HepG2 (cell line): ENCODE results near the gene KRTAP4-16. TPM values are rescaled to one million over a fixed set of nuclear protein-coding genes. Genes with fewer than 3 reads are reported as not detected.
A peak's percentile ranks its signal among the peaks of the same experiment; 100 is the strongest.
"Not testable (repeated sequence)": the region's sequence is repeated elsewhere in the genome, so short reads cannot be mapped to it uniquely, and the experiment has no call there.

Experiments used
- ATAC-seq: fragments of 200-7000 bp; cut with Tn5 transposase; 3 replicates; pipeline ENCODE4 v1.9.1; 2020; ENCODE audit warnings: mild to moderate bottlenecking, moderate library complexity
- BruUV-seq: library from RNA; stranded (reverse); fragments of 400-500 nt; replicated peaks from 2 replicates; lab custom pipeline; 2021; lab: Mats Ljungman, UMichigan
- CTCF ChIA-PET: fragments of 300-600 bp; formaldehyde crosslinking; extraction: SDS; loops from one replicate; lab custom pipeline; 2021; ENCODE audit warnings: low total read pairs, inconsistent platforms, low intra/inter-chr PET ratio; lab: Yijun Ruan, JAX
- POLR2A ChIA-PET: fragments of 350-600 bp; sonication (Branson Sonifier 250); formaldehyde crosslinking; loops from one replicate; lab custom pipeline; 2020; ENCODE audit warnings: antibody characterized with exemption, inconsistent platforms; lab: Yijun Ruan, JAX
- DNase-seq: peaks from one replicate; pipeline ENCODE4 v3.0.0-alpha.2; 2015; ENCODE audit warnings: low spot score
- FAIRE-seq: peaks from 3 replicates; lab custom pipeline; 2011; peaks lifted over from hg19 to GRCh38; lab: Jason Lieb, UNC
- H2AFZ ChIP-seq: one replicate; pipeline ENCODE4 v1.6.1; 2011; ENCODE audit warnings: low read length, inconsistent platforms
- H3K27ac ChIP-seq: fragments of 300-600 bp; 3 replicates; pipeline ENCODE4 v1.8.0; 2011; ENCODE audit warnings: mixed run types, mild to moderate bottlenecking, mixed read lengths, low read length, inconsistent platforms; ENCODE audit not compliant: insufficient read depth; ENCODE audit errors: extremely low read length
- H3K27me3 ChIP-seq, 2 experiments: fragments of 200-600 bp in 1 of 2; 2 replicates in 1 of 2; 3 replicates in 1 of 2; pipeline versions ENCODE4 v1.6.0 to v1.8.0; 2011; ENCODE audit warnings: low read length in 2 of 2, mild to moderate bottlenecking in 2 of 2, moderate library complexity in 2 of 2, inconsistent platforms in 1 of 2; ENCODE audit not compliant: insufficient read depth in 2 of 2, control insufficient read depth in 1 of 2
- H3K36me3 ChIP-seq, 2 experiments: fragments of 200-600 bp in 1 of 2; replicated peaks in 1 of 2; 2 replicates in 1 of 2; 3 replicates in 1 of 2; pipeline versions ENCODE4 v1.5.1 to v1.8.0; 2011; ENCODE audit warnings: low read length in 2 of 2, inconsistent platforms in 1 of 2; ENCODE audit not compliant: insufficient read depth in 2 of 2, control insufficient read depth in 1 of 2
- H3K4me1 ChIP-seq: 2 replicates; pipeline ENCODE4 v1.5.1; 2012; ENCODE audit warnings: low read length, inconsistent platforms; ENCODE audit not compliant: insufficient read depth
- H3K4me2 ChIP-seq: 2 replicates; pipeline ENCODE4 v1.6.0; 2011; ENCODE audit warnings: low read depth, low read length, inconsistent platforms
- H3K4me3 ChIP-seq, 3 experiments: fragments of 200-600 bp in 1 of 3; sonication (generic), shearing (Covaris generic) in 1 of 3; replicated peaks in 1 of 3; 2 replicates each; pipeline ENCODE4 v1.5.1; 2011 to 2016; ENCODE audit warnings: low read length in 3 of 3, inconsistent platforms in 2 of 3, low read depth in 2 of 3, mild to moderate bottlenecking in 2 of 3, control low read depth in 1 of 3, mixed read lengths in 1 of 3; ENCODE audit not compliant: insufficient read depth in 1 of 3
- H3K79me2 ChIP-seq: one replicate; pipeline ENCODE4 v1.6.1; 2011; ENCODE audit warnings: low read length, inconsistent platforms; ENCODE audit not compliant: insufficient read depth
- H3K9ac ChIP-seq: 2 replicates; pipeline ENCODE4 v1.6.0; 2011; ENCODE audit warnings: mild to moderate bottlenecking, low read depth, low read length, inconsistent platforms; ENCODE audit not compliant: insufficient read depth
- H3K9me3 ChIP-seq: 2 replicates; pipeline ENCODE4 v1.5.1; 2012; ENCODE audit warnings: mild to moderate bottlenecking, low read length
- H4K20me1 ChIP-seq: 2 replicates; pipeline ENCODE4 v1.6.0; 2011; ENCODE audit warnings: inconsistent platforms, mild to moderate bottlenecking, low read length, moderate library complexity; ENCODE audit not compliant: insufficient read depth
- GLMP ChIP-seq: sonication (generic); formaldehyde crosslinking; IDR thresholded peaks from 2 replicates; pipeline ENCODE4 v1.9.0; 2021; ENCODE audit warnings: missing genetic modification reagents, mild to moderate bottlenecking, borderline replicate concordance
- KLF16 ChIP-seq, 2 experiments: sonication (generic) in 1 of 2; formaldehyde crosslinking in 1 of 2; IDR thresholded peaks; 2 replicates each; pipeline versions ENCODE4 v1.6.1 to v1.8.0; 2016 to 2023; ENCODE audit warnings: missing genetic modification reagents in 2 of 2, missing compliant biosample characterization in 1 of 2
- NFKB2 ChIP-seq: sonication (generic); formaldehyde crosslinking; IDR thresholded peaks from 2 replicates; pipeline ENCODE4 v1.4.0; 2020; ENCODE audit warnings: missing genetic modification reagents, borderline replicate concordance
- PRMT3 ChIP-seq: sonication (generic); formaldehyde crosslinking; IDR thresholded peaks from 2 replicates; pipeline ENCODE4 v1.8.1; 2022; ENCODE audit warnings: low read depth, mild to moderate bottlenecking, moderate library complexity, missing genetic modification reagents, borderline replicate concordance
- TCF7L2 ChIP-seq: IDR thresholded peaks from 2 replicates; pipeline ENCODE4 v1.6.1; 2011; ENCODE audit warnings: mild to moderate bottlenecking, low read depth, low read length, moderate library complexity
- USF2 ChIP-seq, 2 experiments: sonication (generic) in 1 of 2; formaldehyde crosslinking in 1 of 2; IDR thresholded peaks; 2 replicates each; pipeline versions ENCODE4 v1.5.1 to v1.6.1; 2011 to 2020; ENCODE audit warnings: borderline replicate concordance in 1 of 2, low read depth in 1 of 2, low read length in 1 of 2, mild to moderate bottlenecking in 1 of 2, missing genetic modification reagents in 1 of 2, moderate library complexity in 1 of 2
- ZFP1 ChIP-seq: IDR thresholded peaks from 2 replicates; pipeline ENCODE4 v1.6.1; 2016
- ZNF460 ChIP-seq: sonication (generic); formaldehyde crosslinking; IDR thresholded peaks from 2 replicates; pipeline ENCODE4 v1.5.1; 2020; ENCODE audit warnings: missing genetic modification reagents, mild to moderate bottlenecking, borderline replicate concordance
- ZNF564 ChIP-seq: sonication (generic); formaldehyde crosslinking; IDR thresholded peaks from 2 replicates; pipeline ENCODE4 v1.8.1; 2023; ENCODE audit warnings: mild to moderate bottlenecking, missing genetic modification reagents
- ZNF704 ChIP-seq: sonication (generic); formaldehyde crosslinking; IDR thresholded peaks from 2 replicates; pipeline ENCODE4 v1.8.1; 2023; ENCODE audit warnings: mild to moderate bottlenecking, inconsistent platforms, moderate library complexity, missing genetic modification reagents, borderline replicate concordance
- WGBS: methylation state at CpG from one replicate; pipeline ENCODE4 v1.1.6; 2017; ENCODE audit warnings: low lambda C conversion rate; 5-methylcytosine and 5-hydroxymethylcytosine counted together
- in situ Hi-C: cut with HindIII; loops from 2 replicates; pipeline ENCODE4 v1.10.0; 2017; ENCODE audit warnings: low pct_unique_long_range_greater_than_20kb; ENCODE audit not compliant: extremely low pct_ligation_motif_present
- intact Hi-C: fragments of 100-400 bp; cut with micrococcal nuclease; formaldehyde crosslinking; loops from one replicate; pipeline ENCODE4 v1.10.0; 2022; ENCODE audit not compliant: unreplicated experiment
- polyA plus RNA-seq, 8 experiments: library from polyadenylated mRNA; depleted of rRNA in 3 of 8; stranded (reverse) in 7 of 8; unstranded in 1 of 8; fragments of >200 nt; fragmentation: Illumina TruSeq in 4 of 8; extraction: Trizol in 4 of 8; gene quantifications; 2 replicates each; pipeline versions ENCODE4 v1.2.1 to v1.2.3, GENCODE V29; 2011 to 2016; ENCODE audit warnings: low read depth in 4 of 8, missing spikeins in 1 of 8, mixed read lengths in 1 of 8; ENCODE audit not compliant: insufficient read depth in 1 of 8
- total RNA-seq, 5 experiments: library from RNA; depleted of rRNA; stranded (reverse); fragments of >200 nt; fragmentation: Illumina TruSeq; extraction: Trizol; gene quantifications; 2 replicates each; pipeline ENCODE4 v1.2.3, GENCODE V29; 2016; ENCODE audit warnings: low read depth in 1 of 5

KRTAP4-16 gene
- total and polyA plus RNA-seq, 2 of the 13 experiments (the other 11 are each of a cell fraction or from before 2014, with no cell fraction given) = not detected

GRCh38 chr17:41140360-41141131, 38.5 kb upstream of the KRTAP4-16 start, which contains the start of gene KRTAP4-6 (continued):
- TF ChIP-seq PRMT3 (no peak), GLMP (CRISPR knock-in tag) (no peak), ZFP1 (CRISPR knock-in tag) (peak; percentile 97; the same call in 1 of the 2 replicates), USF2 (IDR thresholded peaks at IDR 0.05; ENCODE audit: low read depth, low read length) (peak; percentile 66), USF2 (CRISPR knock-in tag; IDR thresholded peaks at IDR 0.05; ENCODE audit: borderline replicate concordance) (no peak), ZNF704 (CRISPR knock-in tag) (no peak), NFKB2 (CRISPR knock-in tag) (no peak), TCF7L2 (no peak), KLF16 (CRISPR knock-in tag; IDR thresholded peaks at IDR 0.05) (no peak), ZNF564 (CRISPR knock-in tag) (no peak), ZNF460 (CRISPR knock-in tag) (no peak)

- H3K4me1 ChIP-seq, H3K27me3 ChIP-seq, H3K4me2 ChIP-seq, DNase-seq, H4K20me1 ChIP-seq, H3K9ac ChIP-seq, BruUV-seq, H3K4me3 ChIP-seq, H3K79me2 ChIP-seq, in situ Hi-C loops, POLR2A ChIA-PET, ATAC-seq, H2AFZ ChIP-seq, H3K36me3 ChIP-seq, H3K27ac ChIP-seq, intact Hi-C loops, FAIRE-seq, CTCF ChIA-PET: not testable (repeated sequence)
- 39% methylated on average over 11 of the region's 12 CpGs for WGBS
- H3K9me3 ChIP-seq = peaks cover 43% of the 10 kb centered on the region
Measured at GRCh38 chr17:41139865-41140264, 37.9 kb upstream of the KRTAP4-16 start.
